ENCODE measurements around the gene ANKRD9. TPM values are rescaled to one million over a fixed set of nuclear protein-coding genes. Genes with fewer than 3 reads are reported as not detected.

Gene ANKRD9
- total RNA-seq, 2 donors from 2014 or later: 36.3 to 56.3 TPM

- no peak for TF ChIP-seq CTCF (IDR thresholded peaks at IDR 0.05)
- no peaks in the 10 kb centered on the region for H3K9me3 ChIP-seq
- no peaks in the 10 kb centered on the region for H3K27me3 ChIP-seq (replicated peaks; ENCODE audit: insufficient read depth)
- H3K27ac ChIP-seq: no peak overlapping the region
- no peak overlapping the region for H3K4me3 ChIP-seq
- H3K36me3 ChIP-seq: peaks cover 2% of the 10 kb centered on the region
- H3K4me1 ChIP-seq (ENCODE audit: control insufficient read depth in 1 of 2, low read depth in 2 of 2): peaks cover 9 to 19% of the 10 kb centered on the region in 2 donors
- no peak for DNase-seq (ENCODE audit: low spot score)
- no peak for ATAC-seq (ENCODE audit: insufficient number of reproducible peaks, low FRiP score, low read depth)
These were observed 4.5 kb downstream of the ANKRD9 start for GRCh38 chr14:102505000-102505619.

GRCh38 chr14:102504328-102504999 is 5.1 kb downstream of the ANKRD9 start:
- no peak for TF ChIP-seq CTCF (IDR thresholded peaks at IDR 0.05)
- no peak overlapping the region for H3K27ac ChIP-seq
- no peak overlapping the region for H3K4me3 ChIP-seq
- H3K36me3 ChIP-seq: peaks cover 2% of the 10 kb centered on the region
- H3K27me3 ChIP-seq (replicated peaks; ENCODE audit: insufficient read depth): no peaks in the 10 kb centered on the region
- ATAC-seq (ENCODE audit: insufficient number of reproducible peaks, low FRiP score, low read depth) (no peak), DNase-seq (ENCODE audit: low spot score) (no peak)
- peaks cover 14 to 24% of the 10 kb centered on the region in 2 donors for H3K4me1 ChIP-seq (ENCODE audit: control insufficient read depth in 1 of 2, low read depth in 2 of 2)
- no peaks in the 10 kb centered on the region for H3K9me3 ChIP-seq

- Histone ChIP-seq H3K4me1 (ENCODE audit: control insufficient read depth in 1 of 2, low read depth in 2 of 2) (peaks cover 14 to 24% of the 10 kb centered on the region in 2 donors), H3K27me3 (replicated peaks; ENCODE audit: insufficient read depth) (no peaks in the 10 kb centered on the region), H3K27ac (no peak overlapping the region), H3K9me3 (no peaks in the 10 kb centered on the region), H3K36me3 (peaks cover 2% of the 10 kb centered on the region), H3K4me3 (no peak overlapping the region)
- no peak for TF ChIP-seq CTCF (IDR thresholded peaks at IDR 0.05)
- no peak for DNase-seq (ENCODE audit: low spot score)
- no peak for ATAC-seq (ENCODE audit: insufficient number of reproducible peaks, low FRiP score, low read depth)
These were observed 5.8 kb downstream of the ANKRD9 start for GRCh38 chr14:102503641-102504327.

- ATAC-seq (ENCODE audit: insufficient number of reproducible peaks, low FRiP score, low read depth) (no peak), DNase-seq (ENCODE audit: low spot score) (no peak)
- Histone ChIP-seq H3K36me3 (peaks cover 8% of the 10 kb centered on the region), H3K4me1 (ENCODE audit: control insufficient read depth in 1 of 2, low read depth in 2 of 2) (peaks cover 14 to 19% of the 10 kb centered on the region in 2 donors), H3K9me3 (no peaks in the 10 kb centered on the region), H3K4me3 (no peak overlapping the region), H3K27me3 (replicated peaks; ENCODE audit: insufficient read depth) (no peaks in the 10 kb centered on the region), H3K27ac (no peak overlapping the region)
- TF ChIP-seq CTCF (IDR thresholded peaks at IDR 0.05): no peak
These were observed 7.0 kb downstream of the ANKRD9 start for GRCh38 chr14:102502571-102502970.

GRCh38 chr14:102501751-102502315 is 7.7 kb downstream of the ANKRD9 start:
- Histone ChIP-seq H3K27me3 (replicated peaks; ENCODE audit: insufficient read depth) (no peaks in the 10 kb centered on the region), H3K4me3 (no peak overlapping the region), H3K9me3 (no peaks in the 10 kb centered on the region), H3K4me1 (ENCODE audit: control insufficient read depth in 1 of 2, low read depth in 2 of 2) (peaks cover 14 to 19% of the 10 kb centered on the region in 2 donors), H3K36me3 (peaks cover 12% of the 10 kb centered on the region), H3K27ac (no peak overlapping the region)
- no peak for TF ChIP-seq CTCF (IDR thresholded peaks at IDR 0.05)
- ATAC-seq (ENCODE audit: insufficient number of reproducible peaks, low FRiP score, low read depth) (no peak), DNase-seq (ENCODE audit: low spot score) (no peak)

All from thoracic aorta (tissue), 2 donors.